K562 (cell line): Measurements from ENCODE around the gene SLC27A4. TPM values are rescaled to one million over a fixed set of nuclear protein-coding genes. Genes with fewer than 3 reads are reported as not detected.

Experiments used
- ESRRB ChIP-seq: fragments of 250-450 bp; sonication (Bioruptor Pico); IDR thresholded peaks from 2 replicates; pipeline ENCODE4 v1.5.0; 2020; ENCODE audit warnings: mild to moderate bottlenecking, moderate library complexity, borderline replicate concordance
- IRF2 ChIP-seq: sonication (generic); formaldehyde crosslinking; IDR thresholded peaks from 2 replicates; pipeline ENCODE4 v1.8.1; 2022; ENCODE audit warnings: mild to moderate bottlenecking, missing genetic modification reagents
- MEF2A ChIP-seq: IDR thresholded peaks from 2 replicates; pipeline ENCODE4 v1.6.1; 2011; ENCODE audit warnings: low read depth, mild to moderate bottlenecking, low read length, moderate library complexity; ENCODE audit not compliant: control insufficient read depth
- NBN ChIP-seq: fragments of 450-650 bp; IDR thresholded peaks from 2 replicates; pipeline ENCODE4 v1.6.1; 2016; ENCODE audit warnings: low read depth, mild to moderate bottlenecking
- NR1H2 ChIP-seq: sonication (generic); formaldehyde crosslinking; IDR thresholded peaks from 2 replicates; pipeline ENCODE4 v1.4.0; 2020; ENCODE audit warnings: mild to moderate bottlenecking, missing genetic modification reagents
- NUFIP1 ChIP-seq: fragments of 450-650 bp; IDR thresholded peaks from 2 replicates; pipeline ENCODE4 v1.6.1; 2018; ENCODE audit not compliant: partially characterized antibody
- POLR2A ChIP-seq: fragments of 450-650 bp; conservative IDR thresholded peaks from 2 replicates; pipeline ENCODE4 v1.6.1; 2016
- SAFB ChIP-seq: fragments of 200-400 bp; formaldehyde crosslinking; IDR thresholded peaks from 2 replicates; pipeline ENCODE4 v1.6.1; 2017; ENCODE audit warnings: low read depth, low read length, borderline replicate concordance
- ZKSCAN1 ChIP-seq: fragments of 150-350 bp; IDR thresholded peaks from 2 replicates; pipeline ENCODE4 v1.6.1; 2016; ENCODE audit warnings: low read depth, low read length
- ZNF696 ChIP-seq: fragments of 250-450 bp; sonication (Bioruptor Pico); conservative IDR thresholded peaks from 2 replicates; pipeline ENCODE4 v1.4.0; 2020; ENCODE audit warnings: mild to moderate bottlenecking, moderate library complexity
- ZNF75A ChIP-seq: fragments of 450-650 bp; formaldehyde crosslinking; IDR thresholded peaks from 2 replicates; pipeline ENCODE4 v1.4.0; 2020; ENCODE audit warnings: mild to moderate bottlenecking
- ZNF785 ChIP-seq: fragments of 250-450 bp; sonication (Bioruptor Pico); IDR thresholded peaks from 2 replicates; pipeline ENCODE4 v1.4.0; 2020; ENCODE audit warnings: mild to moderate bottlenecking
- polyA plus RNA-seq, 8 experiments: library from polyadenylated mRNA; depleted of rRNA in 4 of 8; stranded (reverse) in 5 of 8; unstranded in 3 of 8; fragments of >200 nt; fragmentation: Nextera tagmentation in 2 of 8; fragmentation: Illumina TruSeq in 1 of 8; extraction: Ambion mirVana in 2 of 8; extraction: Trizol in 1 of 8; gene quantifications; 2 replicates each; pipeline versions ENCODE4 v1.2.1 to v1.2.3, GENCODE V29; 2011 to 2014; ENCODE audit warnings: inconsistent platforms in 1 of 8, missing spikeins in 1 of 8
- total RNA-seq, 7 experiments: library from RNA; depleted of rRNA in 6 of 7; stranded (reverse); fragments of >200 nt in 6 of 7; fragmentation: Illumina TruSeq in 2 of 7; extraction: Trizol in 2 of 7; gene quantifications; 2 replicates each; pipeline versions ENCODE4 v1.2.1 to v1.2.3, GENCODE V29; 2011 to 2021; ENCODE audit warnings: low replicate concordance in 1 of 7
- TF ChIP-seq, protein P1 (sequence below): fragments of 450-650 bp; IDR thresholded peaks from 2 replicates; pipeline ENCODE4 v1.6.1; 2016; ENCODE audit warnings: antibody characterized with exemption
- TF ChIP-seq, protein P2 (sequence below), 2 experiments: fragments of 200-800 bp in 1 of 2; sonication (Bioruptor generic) in 1 of 2; sonication (generic) in 1 of 2; formaldehyde crosslinking in 1 of 2; IDR thresholded peaks in 1 of 2; conservative IDR thresholded peaks in 1 of 2; 2 replicates each; pipeline versions ENCODE4 v1.5.0 to v1.6.1; 2016 to 2020; ENCODE audit warnings: missing compliant biosample characterization in 1 of 2, missing genetic modification characterization in 1 of 2, missing genetic modification reagents in 1 of 2
- TF ChIP-seq, protein P3 (sequence below): IDR thresholded peaks from 2 replicates; pipeline ENCODE4 v1.6.1; 2011; ENCODE audit not compliant: insufficient read length; ENCODE audit errors: extremely low read depth
- TF ChIP-seq, protein P4 (sequence below): fragments of 450-650 bp; formaldehyde crosslinking; IDR thresholded peaks from 2 replicates; pipeline ENCODE4 v1.4.0; 2020; ENCODE audit warnings: mild to moderate bottlenecking
- TF ChIP-seq, protein P5 (sequence below): IDR thresholded peaks from 3 replicates; pipeline ENCODE4 v1.6.1; 2011; ENCODE audit warnings: borderline replicate concordance, mild to moderate bottlenecking; ENCODE audit not compliant: insufficient read length, insufficient read depth
- TF ChIP-seq, protein P6 (sequence below): sonication (generic); formaldehyde crosslinking; IDR thresholded peaks from 2 replicates; pipeline ENCODE4 v1.8.1; 2023; ENCODE audit warnings: mild to moderate bottlenecking, missing genetic modification reagents

The SLC27A4 gene
- total and polyA plus RNA-seq, 9 of the 15 experiments (the other 6 are each of a cell fraction or from before 2014, with no cell fraction given), result 0.25 to 35.7 (median 14.0) TPM

DNA sequence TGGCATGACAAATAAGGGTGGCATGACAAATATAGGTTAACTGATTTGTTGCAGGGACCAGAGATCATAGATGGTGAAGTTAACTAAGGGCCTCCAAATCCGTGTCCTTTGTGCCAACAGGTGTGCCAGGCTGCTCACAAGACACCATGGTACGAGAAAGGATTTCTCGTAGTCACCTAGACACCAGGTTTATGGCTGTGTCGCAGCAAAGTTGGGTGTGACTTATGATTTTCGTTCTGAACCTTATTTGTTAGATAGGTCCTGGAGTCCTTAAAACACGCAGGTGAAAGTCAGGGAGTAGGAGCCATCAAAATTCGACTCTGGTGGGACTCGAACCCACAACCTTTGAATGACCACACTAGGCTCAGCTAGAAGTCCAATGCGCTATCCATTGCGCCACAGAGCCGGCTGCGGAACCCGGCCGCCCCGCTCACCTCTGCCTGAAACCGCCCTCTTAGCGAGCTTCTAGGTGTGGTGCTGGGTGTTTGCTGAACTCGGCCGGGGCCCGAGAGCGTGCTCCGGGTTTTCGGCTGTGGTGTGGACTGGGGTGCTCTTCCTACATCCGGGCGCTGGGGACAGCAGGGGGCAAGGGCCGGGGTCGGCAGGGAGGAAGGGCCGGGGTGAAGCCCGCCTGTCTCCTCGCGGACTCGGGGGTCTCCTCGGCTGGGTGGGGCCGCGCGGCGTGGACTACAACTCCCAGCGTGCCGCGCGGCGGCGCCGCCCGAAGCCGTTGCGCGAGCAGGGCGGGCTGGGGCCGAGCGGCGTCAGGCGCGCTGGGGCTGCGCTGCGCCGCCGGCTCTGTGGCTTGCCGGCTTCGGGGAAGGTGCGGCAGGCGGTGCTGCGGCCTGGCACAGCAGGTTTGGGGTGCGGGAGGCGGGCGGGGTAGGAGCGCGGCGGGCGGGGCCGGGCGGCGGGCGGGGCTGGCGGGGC lies at the start of gene SLC27A4 (continued):
- TF ChIP-seq, protein P1, sequence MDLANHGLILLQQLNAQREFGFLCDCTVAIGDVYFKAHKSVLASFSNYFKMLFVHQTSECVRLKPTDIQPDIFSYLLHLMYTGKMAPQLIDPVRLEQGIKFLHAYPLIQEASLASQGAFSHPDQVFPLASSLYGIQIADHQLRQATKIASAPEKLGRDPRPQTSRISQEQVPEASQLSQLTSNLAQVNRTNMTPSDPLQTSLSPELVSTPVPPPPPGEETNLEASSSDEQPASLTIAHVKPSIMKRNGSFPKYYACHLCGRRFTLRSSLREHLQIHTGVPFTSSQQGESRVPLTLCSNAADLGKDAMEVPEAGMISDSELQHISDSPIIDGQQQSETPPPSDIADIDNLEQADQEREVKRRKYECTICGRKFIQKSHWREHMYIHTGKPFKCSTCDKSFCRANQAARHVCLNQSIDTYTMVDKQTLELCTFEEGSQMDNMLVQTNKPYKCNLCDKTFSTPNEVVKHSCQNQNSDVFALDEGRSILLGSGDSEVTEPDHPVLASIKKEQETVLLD, result peak; percentile 92
- TF ChIP-seq, protein P2, sequence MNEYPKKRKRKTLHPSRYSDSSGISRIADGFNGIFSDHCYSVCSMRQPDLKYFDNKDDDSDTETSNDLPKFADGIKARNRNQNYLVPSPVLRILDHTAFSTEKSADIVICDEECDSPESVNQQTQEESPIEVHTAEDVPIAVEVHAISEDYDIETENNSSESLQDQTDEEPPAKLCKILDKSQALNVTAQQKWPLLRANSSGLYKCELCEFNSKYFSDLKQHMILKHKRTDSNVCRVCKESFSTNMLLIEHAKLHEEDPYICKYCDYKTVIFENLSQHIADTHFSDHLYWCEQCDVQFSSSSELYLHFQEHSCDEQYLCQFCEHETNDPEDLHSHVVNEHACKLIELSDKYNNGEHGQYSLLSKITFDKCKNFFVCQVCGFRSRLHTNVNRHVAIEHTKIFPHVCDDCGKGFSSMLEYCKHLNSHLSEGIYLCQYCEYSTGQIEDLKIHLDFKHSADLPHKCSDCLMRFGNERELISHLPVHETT (CRISPR knock-in tag; conservative IDR thresholded peaks at IDR 0.05 in 1 of 2, IDR thresholded peaks at IDR 0.05 in 1 of 2), result peak in 1 of 2 experiments; percentile 90; a peak in 2 of 4 replicates
- peak; percentile 81 for TF ChIP-seq SAFB
- TF ChIP-seq ZKSCAN1, result peak; percentile 69; the same call in 1 of the 2 replicates
- TF ChIP-seq ZNF785 (CRISPR knock-in tag), result no peak
- no peak for TF ChIP-seq ESRRB (CRISPR knock-in tag)
- TF ChIP-seq, protein P3, sequence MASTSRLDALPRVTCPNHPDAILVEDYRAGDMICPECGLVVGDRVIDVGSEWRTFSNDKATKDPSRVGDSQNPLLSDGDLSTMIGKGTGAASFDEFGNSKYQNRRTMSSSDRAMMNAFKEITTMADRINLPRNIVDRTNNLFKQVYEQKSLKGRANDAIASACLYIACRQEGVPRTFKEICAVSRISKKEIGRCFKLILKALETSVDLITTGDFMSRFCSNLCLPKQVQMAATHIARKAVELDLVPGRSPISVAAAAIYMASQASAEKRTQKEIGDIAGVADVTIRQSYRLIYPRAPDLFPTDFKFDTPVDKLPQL, result no peak
- no peak for TF ChIP-seq ZNF696 (CRISPR knock-in tag)
- TF ChIP-seq POLR2A, result peak; percentile 79
- peak; percentile 88; the same call in 1 of the 2 replicates for TF ChIP-seq NR1H2
- TF ChIP-seq NUFIP1, result no peak
- TF ChIP-seq MEF2A, result no peak
- TF ChIP-seq, protein P4, sequence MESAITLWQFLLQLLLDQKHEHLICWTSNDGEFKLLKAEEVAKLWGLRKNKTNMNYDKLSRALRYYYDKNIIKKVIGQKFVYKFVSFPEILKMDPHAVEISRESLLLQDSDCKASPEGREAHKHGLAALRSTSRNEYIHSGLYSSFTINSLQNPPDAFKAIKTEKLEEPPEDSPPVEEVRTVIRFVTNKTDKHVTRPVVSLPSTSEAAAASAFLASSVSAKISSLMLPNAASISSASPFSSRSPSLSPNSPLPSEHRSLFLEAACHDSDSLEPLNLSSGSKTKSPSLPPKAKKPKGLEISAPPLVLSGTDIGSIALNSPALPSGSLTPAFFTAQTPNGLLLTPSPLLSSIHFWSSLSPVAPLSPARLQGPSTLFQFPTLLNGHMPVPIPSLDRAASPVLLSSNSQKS (CRISPR knock-in tag), result 0 out of 2 replicates have a peak, but pooled peaks have one; percentile 31
- TF ChIP-seq NBN, result peak; percentile 94
- TF ChIP-seq IRF2 (CRISPR knock-in tag), result no peak
- TF ChIP-seq, protein P5, sequence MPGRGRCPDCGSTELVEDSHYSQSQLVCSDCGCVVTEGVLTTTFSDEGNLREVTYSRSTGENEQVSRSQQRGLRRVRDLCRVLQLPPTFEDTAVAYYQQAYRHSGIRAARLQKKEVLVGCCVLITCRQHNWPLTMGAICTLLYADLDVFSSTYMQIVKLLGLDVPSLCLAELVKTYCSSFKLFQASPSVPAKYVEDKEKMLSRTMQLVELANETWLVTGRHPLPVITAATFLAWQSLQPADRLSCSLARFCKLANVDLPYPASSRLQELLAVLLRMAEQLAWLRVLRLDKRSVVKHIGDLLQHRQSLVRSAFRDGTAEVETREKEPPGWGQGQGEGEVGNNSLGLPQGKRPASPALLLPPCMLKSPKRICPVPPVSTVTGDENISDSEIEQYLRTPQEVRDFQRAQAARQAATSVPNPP, result no peak
- TF ChIP-seq ZNF75A (CRISPR knock-in tag), result no peak
- TF ChIP-seq, protein P6, sequence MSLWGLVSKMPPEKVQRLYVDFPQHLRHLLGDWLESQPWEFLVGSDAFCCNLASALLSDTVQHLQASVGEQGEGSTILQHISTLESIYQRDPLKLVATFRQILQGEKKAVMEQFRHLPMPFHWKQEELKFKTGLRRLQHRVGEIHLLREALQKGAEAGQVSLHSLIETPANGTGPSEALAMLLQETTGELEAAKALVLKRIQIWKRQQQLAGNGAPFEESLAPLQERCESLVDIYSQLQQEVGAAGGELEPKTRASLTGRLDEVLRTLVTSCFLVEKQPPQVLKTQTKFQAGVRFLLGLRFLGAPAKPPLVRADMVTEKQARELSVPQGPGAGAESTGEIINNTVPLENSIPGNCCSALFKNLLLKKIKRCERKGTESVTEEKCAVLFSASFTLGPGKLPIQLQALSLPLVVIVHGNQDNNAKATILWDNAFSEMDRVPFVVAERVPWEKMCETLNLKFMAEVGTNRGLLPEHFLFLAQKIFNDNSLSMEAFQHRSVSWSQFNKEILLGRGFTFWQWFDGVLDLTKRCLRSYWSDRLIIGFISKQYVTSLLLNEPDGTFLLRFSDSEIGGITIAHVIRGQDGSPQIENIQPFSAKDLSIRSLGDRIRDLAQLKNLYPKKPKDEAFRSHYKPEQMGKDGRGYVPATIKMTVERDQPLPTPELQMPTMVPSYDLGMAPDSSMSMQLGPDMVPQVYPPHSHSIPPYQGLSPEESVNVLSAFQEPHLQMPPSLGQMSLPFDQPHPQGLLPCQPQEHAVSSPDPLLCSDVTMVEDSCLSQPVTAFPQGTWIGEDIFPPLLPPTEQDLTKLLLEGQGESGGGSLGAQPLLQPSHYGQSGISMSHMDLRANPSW (CRISPR knock-in tag), result peak; percentile 93
- TF ChIP-seq, all 486 proteins: peak for 189
